Measurements from ENCODE around the gene ERAP2.

- no peak for TF ChIP-seq CTCF (IDR thresholded peaks at IDR 0.05)
- TF ChIP-seq POLR2A (IDR thresholded peaks at IDR 0.05), result no peak
Observed at GRCh38 chr5:96859375-96859774, 16.9 kb upstream of the ERAP2 start.
